WI38 (cell line): Measurements from ENCODE around the gene OR10G4.

Source experiments
- H3K4me3 ChIP-seq: 2 replicates; pipeline ENCODE4 v1.5.1; 2011; ENCODE audit warnings: low read depth, mild to moderate bottlenecking, control low read depth, low read length
- CTCF ChIP-seq: IDR thresholded peaks from 2 replicates; pipeline ENCODE4 v1.5.1; 2012; ENCODE audit warnings: low read depth, mild to moderate bottlenecking, control low read depth, low read length

Gene OR10G4

GRCh38 chr11:124026498-124026897, 13.7 kb downstream of the OR10G4 start, which contains the start of gene OR10G8:
Gene OR10G8 (plus strand): TSS chr11:124026798. CDS start chr11:124029623, 2,825 bp downstream.
- TF ChIP-seq CTCF = no peak

DNA sequence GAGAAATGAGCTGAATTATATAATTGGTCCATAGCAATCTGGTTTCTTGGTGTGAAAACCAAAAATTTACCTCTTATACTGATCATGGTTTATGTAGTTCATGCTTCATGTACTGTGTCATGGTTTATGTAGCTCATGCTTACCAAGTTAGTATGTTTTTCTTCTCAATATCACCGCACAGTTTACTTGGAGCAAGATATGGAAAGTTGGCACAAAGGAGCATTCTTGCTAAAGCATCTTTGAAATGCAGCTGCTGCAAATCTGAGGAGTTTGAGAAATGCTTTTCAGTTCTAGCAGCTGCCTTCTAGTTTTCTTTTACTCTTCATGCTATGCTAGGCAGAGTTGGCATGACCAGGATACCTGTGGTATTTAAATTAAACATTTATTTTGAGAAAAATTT, 23.9 kb downstream of the OR10G4 start:
- no peak for TF ChIP-seq CTCF
- no peak overlapping the region for H3K4me3 ChIP-seq

More at GRCh38 chr11:124026498-124026897, 13.7 kb downstream of the OR10G4 start, which contains the start of gene OR10G8:
- no peak within 1 kb of the TSS for H3K4me3 ChIP-seq

- no peak for TF ChIP-seq CTCF
- no peak overlapping the region for H3K4me3 ChIP-seq
Measured at GRCh38 chr11:124039557-124039956, 26.8 kb downstream of the OR10G4 start.

DNA sequence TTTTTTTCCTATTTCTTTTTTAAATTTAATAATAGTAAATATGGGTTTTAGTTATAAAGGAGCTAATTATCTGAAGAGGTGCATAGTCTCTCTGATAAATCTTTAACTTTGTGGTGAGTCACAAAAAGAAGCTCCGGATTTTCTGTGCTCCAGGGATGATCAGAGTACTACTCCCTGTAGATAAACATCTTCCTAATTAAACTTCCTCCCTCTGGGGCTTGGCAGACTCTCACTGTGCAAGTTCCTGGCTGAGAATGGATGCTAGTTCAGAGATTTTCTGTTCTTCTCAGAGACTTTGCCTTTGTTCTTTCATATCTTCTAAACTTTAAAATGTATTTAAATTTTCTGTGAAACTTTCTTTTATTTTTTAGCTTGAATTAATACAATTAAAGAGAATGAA, 28.5 kb downstream of the OR10G4 start, which contains the start of gene OR10G7:
Gene OR10G7, minus strand, starts transcription at position 72 of the 400 bp plus-strand sequence. CDS start 2,324 bp downstream, outside the sequence.
- no peak for TF ChIP-seq CTCF
- no peak within 1 kb of the TSS for H3K4me3 ChIP-seq

GRCh38 chr11:124043420-124043819, 30.6 kb downstream of the OR10G4 start:
- TF ChIP-seq CTCF = no peak
- H3K4me3 ChIP-seq = no peak overlapping the region

GRCh38 chr11:124050748-124051147, 38.0 kb downstream of the OR10G4 start:
- no peak for TF ChIP-seq CTCF
- H3K4me3 ChIP-seq = no peak overlapping the region

GRCh38 chr11:124052966-124053365, 40.2 kb downstream of the OR10G4 start:
- TF ChIP-seq CTCF = no peak

More at GRCh38 chr11:124052966-124053365, 40.2 kb downstream of the OR10G4 start:
- no peak overlapping the region for H3K4me3 ChIP-seq
